Measurements from ENCODE around the gene KCNQ1.

Gene KCNQ1

DNA sequence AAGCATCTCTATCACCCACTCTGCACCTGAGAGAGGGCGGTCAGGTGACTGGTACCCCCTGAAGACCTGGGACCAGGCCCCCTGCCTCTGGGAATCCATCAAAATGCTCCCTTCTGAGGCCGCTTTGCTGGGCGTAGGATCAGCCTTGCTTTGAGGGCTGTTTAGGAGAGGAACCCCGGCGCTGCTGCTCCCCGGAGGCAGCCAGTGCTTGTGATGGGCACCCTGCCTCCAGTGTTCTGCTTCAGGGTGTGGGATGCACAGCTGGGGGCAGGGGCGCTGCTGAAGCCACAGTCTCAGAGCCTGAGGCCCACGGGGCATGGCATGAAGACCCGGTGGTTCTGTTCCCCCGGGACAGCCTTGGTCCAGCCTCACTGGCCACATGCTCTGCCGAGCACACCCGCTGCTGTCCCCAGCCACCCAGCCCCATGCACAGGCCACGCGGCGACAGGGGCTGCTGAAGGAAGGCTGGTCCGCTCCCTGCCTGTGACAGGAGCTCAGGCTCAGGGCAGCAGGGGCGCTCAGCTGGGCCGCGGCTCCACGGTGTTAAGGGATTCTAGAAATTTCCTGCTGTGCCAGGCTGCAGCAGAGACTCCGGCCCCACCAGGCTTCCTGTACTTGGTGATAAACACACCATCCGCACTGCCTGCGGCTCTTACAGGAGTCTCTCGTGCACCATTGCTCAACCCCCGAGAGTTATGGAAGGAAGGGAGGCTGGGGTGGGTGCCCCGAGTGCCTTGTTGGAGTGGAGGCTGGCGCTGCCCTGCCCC lies 91.0 kb downstream of the KCNQ1 start:
- no peak for DNase-seq (ENCODE audit: low spot score)

- DNase-seq (ENCODE audit: low spot score): no peak
Observed at GRCh38 chr11:2536440-2536989, 91.7 kb downstream of the KCNQ1 start.

- DNase-seq (ENCODE audit: low spot score): no peak
Observed at GRCh38 chr11:2537010-2537705, 92.3 kb downstream of the KCNQ1 start.

DNA sequence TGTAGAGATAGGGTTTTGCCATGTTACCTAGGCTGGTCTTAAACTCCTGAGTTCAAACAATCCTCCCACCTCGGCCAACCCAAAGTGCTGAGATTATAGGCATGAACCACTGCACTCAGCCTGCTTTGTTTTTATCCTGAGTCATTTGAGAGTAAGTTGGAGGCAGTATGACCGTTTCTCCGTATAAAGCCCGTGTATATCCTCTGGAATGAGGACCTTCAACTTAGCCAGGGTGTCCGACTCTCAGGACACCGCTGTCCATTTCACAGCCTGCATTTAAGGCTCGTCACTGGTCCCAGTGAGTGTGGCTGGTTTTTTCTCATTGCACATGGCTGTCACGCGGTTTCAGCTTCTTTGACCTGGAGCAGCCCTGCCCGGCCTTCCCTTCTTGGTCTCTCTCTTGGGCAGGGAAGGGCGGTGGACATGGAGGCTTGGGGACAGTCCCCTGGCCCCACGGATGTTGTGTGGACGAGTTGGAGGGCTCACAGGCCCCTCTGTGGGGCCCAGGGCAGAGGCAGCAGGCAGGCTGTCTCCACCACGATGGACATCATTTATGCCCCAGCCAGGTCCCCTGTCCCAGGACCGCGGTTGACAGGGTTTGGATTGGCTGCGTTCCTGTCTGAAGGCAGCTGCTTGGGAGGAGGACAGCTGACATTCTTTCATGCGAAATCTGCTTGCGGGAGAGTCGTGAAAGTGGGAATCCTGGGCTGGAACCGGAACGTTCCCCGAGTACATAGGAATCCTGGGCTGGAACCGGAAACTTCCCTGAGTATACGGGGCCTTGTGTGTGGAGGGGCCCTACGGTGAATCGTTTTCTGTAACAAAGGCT lies 93.3 kb downstream of the KCNQ1 start:
- DNase-seq (ENCODE audit: low spot score): no peak

DNA sequence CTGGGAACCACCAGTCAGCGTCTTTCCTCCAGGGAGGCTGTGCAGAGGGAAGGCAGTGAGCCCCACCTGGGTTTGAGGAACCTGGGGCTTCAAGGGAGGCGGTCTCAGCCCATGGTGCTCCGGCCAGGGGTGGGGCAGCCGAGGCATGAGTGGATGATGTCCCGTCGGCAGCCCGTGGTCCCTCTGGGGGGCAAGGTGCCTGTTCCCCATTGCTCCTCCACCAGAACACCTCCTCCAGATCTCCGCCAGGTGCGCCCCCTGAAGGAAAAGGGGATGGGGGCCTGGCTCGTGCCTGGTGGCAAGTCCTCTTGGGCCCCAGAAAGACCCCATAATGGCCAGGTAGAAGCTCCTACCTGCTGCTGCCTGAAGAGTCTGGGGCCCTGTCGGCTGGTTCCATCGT lies 94.1 kb downstream of the KCNQ1 start:
- DNase-seq (ENCODE audit: low spot score): no peak

DNA sequence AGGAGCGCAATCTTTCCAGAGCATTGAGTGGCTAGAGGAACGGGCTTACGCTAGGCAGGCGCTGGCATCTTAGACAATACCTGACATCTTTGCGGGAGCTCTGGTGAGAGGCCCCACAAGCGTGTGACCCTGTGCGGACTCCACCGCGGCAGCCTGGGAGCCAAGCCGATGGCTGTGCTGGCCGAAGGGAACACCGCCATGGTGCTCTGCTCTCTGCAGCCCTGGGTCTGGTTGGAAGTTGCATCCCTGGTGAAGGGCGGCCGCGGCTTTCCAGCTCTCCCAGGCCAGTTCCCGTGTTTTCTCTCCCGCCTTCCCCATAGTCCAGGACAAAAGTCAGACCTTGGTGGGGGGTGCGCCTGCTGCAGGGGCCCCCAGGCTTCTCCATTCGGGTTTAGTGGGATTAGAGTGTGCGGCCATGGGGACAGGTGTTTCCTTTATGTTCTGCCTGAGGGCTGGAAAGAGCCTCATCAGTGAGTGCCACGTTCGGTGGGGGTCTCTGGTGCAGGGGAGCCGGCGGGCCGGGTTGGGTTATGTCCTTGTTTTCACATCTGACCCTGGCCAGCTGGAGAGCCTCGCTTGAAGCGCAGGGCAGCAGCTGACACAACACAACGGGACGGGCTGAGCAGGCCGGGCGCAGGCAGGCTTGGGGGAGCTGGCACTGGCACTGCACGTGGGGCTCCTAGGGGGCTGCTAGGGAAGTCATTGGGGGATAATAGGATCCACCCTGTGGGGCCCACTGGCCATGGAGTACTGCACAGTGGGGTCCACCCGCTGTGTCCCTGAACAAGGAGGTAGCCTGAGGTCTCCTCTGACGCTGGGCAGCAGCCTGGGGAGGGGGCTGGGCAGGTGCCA lies 94.8 kb downstream of the KCNQ1 start:
- DNase-seq (ENCODE audit: low spot score): no peak

GRCh38 chr11:2540223-2540991 lies 95.6 kb downstream of the KCNQ1 start:
- no peak for DNase-seq (ENCODE audit: low spot score)

GRCh38 chr11:2540992-2541680 lies 96.3 kb downstream of the KCNQ1 start:
- no peak for DNase-seq (ENCODE audit: low spot score)

DNA sequence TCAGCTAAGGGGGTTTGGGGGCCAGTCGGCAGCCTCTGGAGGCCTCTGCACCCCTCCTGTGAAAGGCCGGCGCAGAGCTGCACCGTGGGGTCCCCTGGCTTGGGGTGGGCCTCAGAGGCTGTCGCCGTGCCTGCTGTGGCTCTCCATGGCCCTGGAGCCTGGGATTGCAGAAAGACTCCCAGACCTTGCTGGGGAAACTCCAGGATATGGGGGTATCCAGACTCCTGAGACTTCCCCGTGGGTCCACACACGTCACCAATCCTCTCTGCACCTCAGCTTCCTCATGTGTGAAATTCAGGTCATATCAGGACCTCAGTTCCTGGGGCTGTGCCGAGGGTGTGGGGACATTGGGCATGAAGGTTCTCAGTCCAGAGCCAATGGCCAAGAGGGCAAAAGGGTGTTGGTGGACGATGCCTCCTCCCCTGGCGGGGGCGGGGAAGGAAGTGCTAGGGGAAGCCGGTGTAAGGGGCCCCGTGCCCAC lies 97.1 kb downstream of the KCNQ1 start:
- no peak for DNase-seq (ENCODE audit: low spot score)

DNA sequence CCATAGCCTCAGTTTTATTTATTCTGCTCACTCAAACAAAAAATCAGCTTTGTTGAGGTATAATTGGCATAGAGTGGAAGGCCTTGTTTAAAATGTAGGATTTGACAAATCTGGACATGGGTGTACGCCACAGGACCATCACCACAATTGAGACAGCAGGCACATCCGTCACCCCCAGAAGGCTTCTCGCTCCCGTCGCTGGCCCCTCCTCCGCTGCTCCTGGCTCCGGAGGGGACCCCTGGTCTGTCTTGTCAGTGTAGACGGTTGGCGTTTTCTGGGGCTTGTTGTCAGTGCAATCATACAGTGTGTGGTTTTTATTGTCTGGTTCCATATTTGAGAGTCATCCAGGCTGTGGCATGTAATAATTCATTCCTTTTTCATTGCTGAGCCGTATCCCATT lies 97.6 kb downstream of the KCNQ1 start:
- no peak for DNase-seq (ENCODE audit: low spot score)

DNA sequence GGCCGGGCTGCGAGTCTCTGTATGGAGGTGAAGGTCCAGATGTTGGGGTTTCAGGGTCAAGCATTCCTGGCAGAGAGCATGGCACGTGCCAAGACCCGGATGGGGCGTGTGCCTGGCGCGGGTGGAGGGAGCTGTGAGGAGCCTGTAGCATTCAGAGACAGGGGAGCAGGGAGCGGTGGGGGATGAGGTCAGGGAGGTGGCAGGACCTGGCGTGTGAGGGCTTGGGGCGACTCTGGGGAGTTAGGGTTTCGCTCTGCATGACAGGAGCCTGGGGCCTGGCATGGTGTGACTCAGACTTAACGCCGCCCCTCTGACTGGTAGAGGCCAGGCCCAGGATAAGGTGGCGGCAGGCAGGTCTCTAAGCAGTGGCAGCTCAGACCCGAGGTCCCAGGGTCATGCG lies 103.0 kb downstream of the KCNQ1 start:
- no peak for DNase-seq (ENCODE audit: low spot score)

GRCh38 chr11:2548596-2548995 lies 103.8 kb downstream of the KCNQ1 start:
- DNase-seq (ENCODE audit: low spot score): no peak

DNA sequence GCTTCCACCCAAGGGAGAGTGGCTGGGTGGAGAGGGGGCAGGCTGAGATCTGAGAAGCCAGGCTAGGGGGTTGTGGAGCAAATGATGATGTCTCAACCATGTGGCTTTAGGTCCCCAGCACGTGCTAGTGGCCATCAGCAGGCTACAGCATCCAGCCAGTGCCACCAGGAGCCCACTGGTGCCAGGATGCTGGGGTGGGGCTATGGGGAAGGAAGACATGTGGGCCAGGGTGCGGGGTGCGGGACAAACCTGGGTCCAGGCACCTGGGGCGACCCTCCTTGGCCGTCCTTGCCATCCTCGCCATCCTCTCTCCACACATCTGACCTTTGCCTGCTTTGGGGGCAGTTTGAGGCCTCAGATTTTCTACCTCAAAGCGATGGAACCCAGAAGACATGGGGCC lies 104.3 kb downstream of the KCNQ1 start:
- no peak for DNase-seq (ENCODE audit: low spot score)

DNA sequence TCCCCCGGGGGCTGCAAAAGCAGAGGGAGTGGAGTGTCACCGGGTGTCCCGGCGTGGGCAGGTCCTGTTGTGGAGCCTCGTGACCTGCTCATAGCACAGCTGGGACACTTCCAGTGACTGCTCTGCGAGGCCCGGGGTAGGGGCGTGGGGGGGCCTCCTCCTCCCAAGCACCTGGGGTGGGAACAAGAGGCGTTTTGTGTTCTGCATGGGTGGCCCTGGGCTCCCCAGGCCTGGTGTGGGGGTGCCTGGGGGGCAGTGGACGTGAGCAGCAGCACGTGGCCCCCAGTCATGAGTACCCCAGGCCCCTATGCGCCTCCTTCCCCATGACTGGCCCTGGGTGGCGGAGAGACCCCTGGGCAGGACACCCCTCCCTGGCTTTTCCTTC lies 104.7 kb downstream of the KCNQ1 start:
- no peak for DNase-seq (ENCODE audit: low spot score)

DNA sequence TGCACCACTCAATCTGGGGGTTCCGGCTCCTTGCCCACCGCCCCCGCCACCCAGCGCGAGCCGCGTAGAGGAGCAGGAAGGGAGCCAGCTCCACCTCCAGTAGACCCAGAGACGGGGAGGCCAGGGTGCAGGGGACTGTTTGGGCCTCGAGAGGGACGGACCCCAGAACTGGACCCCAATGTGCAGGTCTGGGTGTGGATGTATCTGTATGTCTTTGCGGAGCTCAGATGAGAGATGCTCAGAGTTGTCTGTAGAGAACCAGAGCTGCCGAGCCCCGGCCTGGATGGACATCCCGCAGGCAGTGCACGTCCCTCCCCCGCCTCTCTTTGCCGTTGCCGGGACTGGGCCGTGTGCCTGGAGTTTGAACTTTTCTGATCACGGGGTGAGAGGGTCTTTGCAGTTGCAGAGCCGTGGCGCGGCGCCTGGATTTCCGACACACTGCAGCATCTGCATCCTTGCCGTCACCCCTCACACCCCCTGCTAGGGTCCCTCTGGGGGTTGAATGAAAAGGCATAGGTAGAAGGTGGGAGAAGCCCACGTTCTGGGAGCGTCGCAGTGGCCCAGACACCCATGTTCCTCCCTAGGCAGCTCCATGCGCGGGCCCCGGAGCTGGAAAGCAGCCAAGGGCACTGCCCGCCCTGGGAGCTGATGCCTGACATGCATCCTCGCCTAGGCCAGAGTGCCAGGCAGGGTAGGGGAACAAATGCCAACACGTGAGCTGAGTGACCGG lies 105.2 kb downstream of the KCNQ1 start:
- no peak for DNase-seq (ENCODE audit: low spot score)

DNA sequence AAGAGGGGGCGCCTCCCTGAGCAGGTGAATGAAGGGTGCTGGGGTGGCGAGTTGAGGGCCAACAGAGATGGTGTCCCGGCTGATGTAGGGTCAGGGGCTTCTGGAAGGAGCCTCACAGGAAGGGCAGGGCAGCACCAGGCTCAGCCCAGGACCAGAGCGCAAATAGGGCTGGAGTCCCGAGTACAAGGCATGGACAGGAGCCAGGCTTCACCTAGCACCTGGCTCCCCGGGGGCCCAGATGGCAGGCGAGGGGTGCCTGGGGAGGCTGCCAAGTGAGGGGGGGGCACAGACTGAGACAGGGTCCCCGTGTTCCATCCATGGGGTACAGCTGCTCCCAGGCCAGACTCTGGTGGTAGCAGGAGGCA lies 105.8 kb downstream of the KCNQ1 start:
- no peak for DNase-seq (ENCODE audit: low spot score)

DNA sequence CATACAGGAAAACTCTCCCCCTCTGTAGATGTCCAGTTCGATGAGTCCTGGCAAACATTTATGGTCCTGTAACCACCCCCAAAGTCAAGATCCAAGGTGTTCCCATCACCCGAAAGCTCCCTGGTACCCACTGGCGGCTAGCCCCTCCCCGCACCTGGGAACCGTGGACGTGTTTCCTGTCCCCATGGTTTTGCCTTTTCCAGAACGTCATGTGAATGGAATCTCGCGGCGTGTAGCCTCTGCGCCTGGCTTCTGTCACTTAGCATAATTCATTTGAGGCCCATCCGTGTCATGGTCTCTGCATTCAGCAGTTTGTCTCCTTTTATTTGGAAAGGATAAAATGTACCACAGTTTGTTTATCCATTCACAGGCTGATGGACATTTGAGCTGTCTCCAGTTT lies 106.3 kb downstream of the KCNQ1 start:
- no peak for DNase-seq (ENCODE audit: low spot score)

DNA sequence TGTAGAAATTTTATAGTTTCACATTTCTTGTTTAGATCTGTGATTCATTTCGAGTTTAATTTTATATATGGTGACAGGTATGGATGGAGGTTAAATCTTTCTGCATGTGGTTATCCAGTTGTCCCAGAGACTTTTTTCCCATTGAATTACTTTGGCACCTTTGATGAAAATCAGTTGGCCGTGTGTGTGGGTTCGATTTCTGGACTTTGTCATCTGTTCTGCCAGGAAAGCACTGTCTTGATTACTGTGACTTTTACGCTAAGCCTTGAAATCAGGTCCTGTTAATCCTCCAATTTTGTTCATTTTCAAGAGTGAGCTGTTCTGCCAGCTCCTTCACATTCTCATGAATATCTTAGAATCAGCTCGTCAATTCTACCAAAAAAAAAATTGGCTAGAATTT lies 107.4 kb downstream of the KCNQ1 start:
- DNase-seq (ENCODE audit: low spot score): no peak

DNA sequence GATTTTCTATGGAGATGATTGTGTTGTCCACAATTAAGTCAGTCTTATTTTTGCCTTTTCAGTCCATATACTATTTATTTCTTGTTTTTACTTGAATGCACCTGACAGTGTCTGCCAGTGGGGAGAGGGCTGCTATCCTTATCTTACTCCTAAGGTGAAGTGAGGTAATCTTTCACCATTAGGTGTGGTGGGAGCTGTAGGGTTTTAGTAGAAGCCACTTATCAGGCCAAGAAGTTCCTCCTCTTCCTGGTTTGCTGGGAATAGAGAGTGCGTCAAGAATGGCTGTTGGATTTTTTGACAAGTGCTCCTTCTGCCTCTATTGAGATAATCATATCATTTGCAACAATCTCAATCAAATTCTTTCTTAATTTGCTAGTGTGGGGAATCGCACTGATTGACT lies 108.4 kb downstream of the KCNQ1 start:
- no peak for DNase-seq (ENCODE audit: low spot score)

- no peak for DNase-seq (ENCODE audit: low spot score)
Observed at GRCh38 chr11:2553886-2554285, 109.1 kb downstream of the KCNQ1 start.
